H9 (cell line): ENCODE results near the gene LGALS8. TPM values are rescaled to one million over a fixed set of nuclear protein-coding genes. Genes with fewer than 3 reads are reported as not detected.
"Not testable (repeated sequence)": the region's sequence is repeated elsewhere in the genome, so short reads cannot be mapped to it uniquely, and the experiment has no call there.

Experiments
- DNase-seq: peaks from one replicate; pipeline ENCODE4 v3.0.0-alpha.2; 2017
- H2AFZ ChIP-seq: one replicate; pipeline ENCODE4 v1.6.1; 2013; ENCODE audit warnings: mild to moderate bottlenecking, low read length, control low read depth, moderate library complexity
- H2AK5ac ChIP-seq: 2 replicates; pipeline ENCODE4 v1.6.1; 2013; ENCODE audit warnings: low read length, control low read depth, mixed read lengths; ENCODE audit not compliant: insufficient read length
- H2BK120ac ChIP-seq: one replicate; pipeline ENCODE4 v1.6.1; 2013; ENCODE audit warnings: low read depth, mild to moderate bottlenecking, low read length, control low read depth, inconsistent platforms; ENCODE audit not compliant: poor library complexity, severe bottlenecking
- H2BK12ac ChIP-seq: 2 replicates; pipeline ENCODE4 v1.6.1; 2013; ENCODE audit warnings: low read length, control low read depth, mixed read lengths, low read depth; ENCODE audit not compliant: insufficient read length
- H2BK15ac ChIP-seq: 2 replicates; pipeline ENCODE4 v1.6.1; 2013; ENCODE audit warnings: low read depth, low read length, control low read depth
- H2BK20ac ChIP-seq: one replicate; pipeline ENCODE4 v1.6.1; 2013; ENCODE audit warnings: low read depth, mild to moderate bottlenecking, low read length, control low read depth, inconsistent platforms; ENCODE audit not compliant: poor library complexity, severe bottlenecking
- H2BK5ac ChIP-seq: 2 replicates; pipeline ENCODE4 v1.6.1; 2013; ENCODE audit warnings: low read length, control low read depth, mixed read lengths; ENCODE audit not compliant: insufficient read length
- H3K14ac ChIP-seq: 2 replicates; pipeline ENCODE4 v1.6.1; 2013; ENCODE audit warnings: low read length, control low read depth; ENCODE audit not compliant: insufficient read depth
- H3K18ac ChIP-seq: 2 replicates; pipeline ENCODE4 v1.6.1; 2013; ENCODE audit warnings: low read depth, mild to moderate bottlenecking, mixed read lengths, low read length, control low read depth; ENCODE audit not compliant: insufficient read length
- H3K23ac ChIP-seq: 2 replicates; pipeline ENCODE4 v1.6.1; 2013; ENCODE audit warnings: low read length, control low read depth, mixed read lengths, low read depth; ENCODE audit not compliant: insufficient read length
- H3K23me2 ChIP-seq: 2 replicates; pipeline ENCODE4 v1.6.1; 2013; ENCODE audit warnings: low read depth, mild to moderate bottlenecking, mixed read lengths, low read length, control low read depth; ENCODE audit not compliant: insufficient read length, poor library complexity, severe bottlenecking
- H3K27ac ChIP-seq: 2 replicates; pipeline ENCODE4 v1.5.1; 2013; ENCODE audit warnings: low read length, control low read depth, mixed read lengths, low read depth; ENCODE audit not compliant: insufficient read length
- H3K27me3 ChIP-seq: 2 replicates; pipeline ENCODE4 v1.6.1; 2013; ENCODE audit warnings: low read length, control low read depth, inconsistent platforms; ENCODE audit not compliant: insufficient read depth
- H3K4ac ChIP-seq: 2 replicates; pipeline ENCODE4 v1.6.1; 2013; ENCODE audit warnings: low read depth, mild to moderate bottlenecking, control low read depth, inconsistent platforms, low read length, moderate library complexity
- H3K4me1 ChIP-seq: 2 replicates; pipeline ENCODE4 v1.6.1; 2013; ENCODE audit warnings: low read length, control low read depth, inconsistent platforms; ENCODE audit not compliant: insufficient read depth
- H3K4me2 ChIP-seq: 2 replicates; pipeline ENCODE4 v1.6.1; 2013; ENCODE audit warnings: low read length, control low read depth, mixed read lengths; ENCODE audit not compliant: insufficient read length, insufficient read depth
- H3K56ac ChIP-seq: 2 replicates; pipeline ENCODE4 v1.6.1; 2013; ENCODE audit warnings: low read depth, mild to moderate bottlenecking, mixed read lengths, low read length, control low read depth; ENCODE audit not compliant: insufficient read length
- H3K79me1 ChIP-seq: 2 replicates; pipeline ENCODE4 v1.6.1; 2013; ENCODE audit warnings: low read depth, mild to moderate bottlenecking, moderate library complexity, low read length, control low read depth, inconsistent platforms; ENCODE audit not compliant: insufficient read depth, poor library complexity, severe bottlenecking
- H3K79me2 ChIP-seq: 2 replicates; pipeline ENCODE4 v1.6.1; 2013; ENCODE audit warnings: low read length, control low read depth, inconsistent platforms; ENCODE audit not compliant: insufficient read depth
- H3K9ac ChIP-seq: 2 replicates; pipeline ENCODE4 v1.6.1; 2013; ENCODE audit warnings: low read length, control low read depth, mixed read lengths; ENCODE audit not compliant: insufficient read length; ENCODE audit errors: extremely low read depth
- H3K9me3 ChIP-seq: one replicate; pipeline ENCODE4 v1.6.1; 2013; ENCODE audit warnings: low read depth, low read length, inconsistent platforms; ENCODE audit not compliant: control insufficient read depth
- H3T11ph ChIP-seq: one replicate; pipeline ENCODE4 v1.6.1; 2013; ENCODE audit warnings: mild to moderate bottlenecking, low read length, control low read depth, inconsistent platforms
- H4K20me1 ChIP-seq: one replicate; pipeline ENCODE4 v1.6.1; 2013; ENCODE audit not compliant: control insufficient read depth, insufficient read length, insufficient read depth
- H4K5ac ChIP-seq: 2 replicates; pipeline ENCODE4 v1.6.1; 2013; ENCODE audit warnings: low read depth, mild to moderate bottlenecking, mixed read lengths, low read length, control low read depth; ENCODE audit not compliant: insufficient read length
- H4K8ac ChIP-seq: replicated peaks from 2 replicates; pipeline ENCODE4 v1.6.1; 2013; ENCODE audit warnings: low read length, control low read depth, mixed read lengths, low read depth; ENCODE audit not compliant: insufficient read length
- H4K91ac ChIP-seq: 2 replicates; pipeline ENCODE4 v1.6.1; 2013; ENCODE audit warnings: low read depth, mild to moderate bottlenecking, moderate library complexity, mixed read lengths, low read length, control low read depth; ENCODE audit not compliant: insufficient read length
- H3K27ac Mint-ChIP-seq, 3 experiments: 2 replicates in 2 of 3; 3 replicates in 1 of 3; pipeline ENCODE4 v1.8.0; 2020 to 2021; ENCODE audit warnings: mixed read lengths in 3 of 3, mild to moderate bottlenecking in 1 of 3, moderate library complexity in 1 of 3
- H3K27me3 Mint-ChIP-seq: 2 replicates; pipeline ENCODE4 v1.8.0; 2021; ENCODE audit warnings: low read depth, mild to moderate bottlenecking, moderate library complexity, mixed read lengths
- H3K36me3 Mint-ChIP-seq, 3 experiments: 2 replicates in 2 of 3; 3 replicates in 1 of 3; pipeline ENCODE4 v1.8.0; 2020 to 2021; ENCODE audit warnings: low read depth in 3 of 3, mixed read lengths in 3 of 3; ENCODE audit not compliant: insufficient read depth in 1 of 3
- H3K4me1 Mint-ChIP-seq, 2 experiments: 2 replicates each; pipeline ENCODE4 v1.8.0; 2020; ENCODE audit warnings: mixed read lengths in 2 of 2
- H3K4me3 Mint-ChIP-seq, 2 experiments: 2 replicates in 1 of 2; 3 replicates in 1 of 2; pipeline ENCODE4 v1.8.0; 2020 to 2021; ENCODE audit warnings: mild to moderate bottlenecking in 2 of 2, mixed read lengths in 2 of 2, moderate library complexity in 1 of 2
- H3K9me3 Mint-ChIP-seq, 2 experiments: 2 replicates in 1 of 2; 3 replicates in 1 of 2; pipeline ENCODE4 v1.8.0; 2020; ENCODE audit warnings: mild to moderate bottlenecking in 2 of 2, mixed read lengths in 2 of 2, moderate library complexity in 1 of 2
- CTCF ChIP-seq: fragments of 200-600 bp; sonication (generic); conservative IDR thresholded peaks from 3 replicates; pipeline ENCODE4 v1.8.0; 2021; ENCODE audit warnings: antibody characterized with exemption, mild to moderate bottlenecking
- WGBS: extraction: QIAGEN DNeasy Blood & Tissue Kit; methylation state at CpG from one replicate; pipeline ENCODE4 v1.1.7; 2013; ENCODE audit warnings: missing lambda C conversion rate, low lambda C conversion rate, mixed read lengths; ENCODE audit not compliant: insufficient read length; ENCODE audit errors: extremely low coverage; 5-methylcytosine and 5-hydroxymethylcytosine counted together
- total RNA-seq: library from RNA; stranded (reverse); gene quantifications from 2 replicates; pipeline ENCODE4 v1.2.1, GENCODE V29; 2021

The LGALS8 gene
- total RNA-seq, 1 experiment from 2014 or later = 14.2 TPM

DNA sequence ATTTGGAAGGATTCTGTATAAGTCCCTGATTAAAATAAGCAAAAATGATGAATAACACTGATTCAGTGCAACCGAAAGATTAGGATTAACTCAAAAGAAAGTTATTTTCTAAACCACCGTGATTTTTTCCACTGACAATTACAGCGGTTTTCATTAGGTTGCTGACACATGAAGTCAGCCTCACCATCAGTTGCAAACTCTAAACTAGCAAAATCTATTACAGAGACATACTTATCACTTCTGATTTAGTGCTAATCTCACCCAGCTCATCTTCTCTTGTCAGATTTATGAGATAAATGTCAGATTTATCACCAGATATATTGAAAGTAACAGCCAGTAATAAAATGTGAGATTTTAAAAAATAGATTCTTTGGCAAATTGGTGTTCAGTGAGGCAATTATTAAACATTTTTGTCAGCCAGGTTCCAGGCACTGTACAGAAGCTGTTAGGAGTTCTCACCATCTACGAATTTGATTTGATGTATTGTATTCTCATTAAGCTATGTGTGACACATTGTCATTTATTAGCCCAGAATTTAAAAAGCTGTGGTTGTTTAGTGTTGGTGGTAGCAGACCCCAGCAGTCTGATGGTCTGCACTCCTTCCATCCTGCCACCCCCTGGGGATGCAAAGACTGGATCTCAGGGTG is 37.3 kb upstream of the LGALS8 start:
- H3T11ph ChIP-seq = no peak overlapping the region
- WGBS = no CpG with 5 or more reads among the region's 4 CpGs
- H4K8ac ChIP-seq = no peak overlapping the region
- H3K14ac ChIP-seq = no peak overlapping the region
- H3K23me2 ChIP-seq = no peaks in the 10 kb centered on the region
- no peak overlapping the region for H4K91ac ChIP-seq
- Mint-ChIP-seq H3K4me1 (peaks cover 8% of the 10 kb centered on the region in 2 experiments), H3K9me3 (no peaks in the 10 kb centered on the region), H3K27ac (peak overlapping the region in 2 of 3 experiments; percentile 20 to 82; a peak in 2 of 7 replicates), H3K27me3 (no peaks in the 10 kb centered on the region), H3K36me3 (peaks cover 2 to 12% (median 7%) of the 10 kb centered on the region in 3 experiments; a peak in 5 of 7 replicates), H3K4me3 (no peak overlapping the region)
- H3K79me2 ChIP-seq = no peaks in the 10 kb centered on the region
- no peak overlapping the region for H3K9ac ChIP-seq
- H3K4ac ChIP-seq = no peak overlapping the region
- H3K27me3 ChIP-seq = no peaks in the 10 kb centered on the region
- no peak overlapping the region for H3K18ac ChIP-seq
- no peak overlapping the region for H2BK5ac ChIP-seq
- no peak overlapping the region for H3K56ac ChIP-seq
- H3K4me2 ChIP-seq = no peak overlapping the region
- H2BK12ac ChIP-seq = no peak overlapping the region
- no peak overlapping the region for H2AK5ac ChIP-seq
- peaks cover 2% of the 10 kb centered on the region; the same call in 1 of the 2 replicates for H3K4me1 ChIP-seq
- no peaks in the 10 kb centered on the region for H3K9me3 ChIP-seq
- TF ChIP-seq CTCF = no peak
- H2AFZ ChIP-seq = no peak overlapping the region
- H3K27ac ChIP-seq = no peak overlapping the region
- H2BK15ac ChIP-seq = no peak overlapping the region
- H2BK120ac ChIP-seq = no peak overlapping the region
- DNase-seq = no peak
- no peaks in the 10 kb centered on the region for H3K79me1 ChIP-seq
- no peak overlapping the region for H4K5ac ChIP-seq
- no peak overlapping the region for H3K23ac ChIP-seq
- H2BK20ac ChIP-seq = no peak overlapping the region
- H4K20me1 ChIP-seq = no peaks in the 10 kb centered on the region

- not testable (repeated sequence) for H3K27me3 Mint-ChIP-seq, H3K18ac ChIP-seq, H3K9ac ChIP-seq, H3K9me3 ChIP-seq, H2BK12ac ChIP-seq, H3K23me2 ChIP-seq, H4K5ac ChIP-seq, H3K4ac ChIP-seq, H3K4me3 Mint-ChIP-seq, H3K36me3 Mint-ChIP-seq, H3K14ac ChIP-seq, H3K9me3 Mint-ChIP-seq, H2AFZ ChIP-seq, H2BK120ac ChIP-seq, H3K79me1 ChIP-seq, H3K4me2 ChIP-seq, H4K91ac ChIP-seq, DNase-seq, H4K20me1 ChIP-seq, H2BK15ac ChIP-seq, H3T11ph ChIP-seq, H3K23ac ChIP-seq, H3K79me2 ChIP-seq, H3K27ac ChIP-seq, H4K8ac ChIP-seq, H2BK5ac ChIP-seq, H2AK5ac ChIP-seq, H3K56ac ChIP-seq, H3K27ac Mint-ChIP-seq, H2BK20ac ChIP-seq, H3K4me1 ChIP-seq, H3K27me3 ChIP-seq
- no CpG with 5 or more reads among the region's 3 CpGs for WGBS
- H3K4me1 Mint-ChIP-seq = peaks cover 10 to 11% of the 10 kb centered on the region in 2 experiments
Measured at GRCh38 chr1:236489161-236489560, 34.6 kb upstream of the LGALS8 start.
